ENCODE data around the gene CRYBG3.

Gene CRYBG3

DNA sequence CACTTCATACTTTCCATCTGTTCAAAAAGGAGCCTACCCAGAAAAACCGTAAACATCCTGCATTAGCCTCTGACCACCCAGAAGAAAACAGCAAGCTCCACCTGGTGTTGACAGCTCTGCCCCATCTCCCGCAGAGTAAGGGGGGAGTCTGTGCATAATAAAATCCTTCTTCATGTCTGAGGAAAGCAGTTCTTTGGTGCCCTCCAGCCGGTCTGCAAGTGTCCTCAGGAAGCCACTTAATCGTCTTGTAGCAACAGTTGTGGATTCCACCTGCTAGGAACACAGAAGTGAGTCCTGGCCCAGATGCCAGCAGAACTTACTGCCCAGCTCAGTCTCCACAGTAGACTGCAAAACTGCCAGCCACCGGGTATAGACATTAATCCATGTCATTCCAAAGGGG is 127.9 kb downstream of the CRYBG3 start:
- no peak for DNase-seq

- no peak for DNase-seq
Measured at GRCh38 chr3:97950360-97950759, 128.5 kb downstream of the CRYBG3 start.

GRCh38 chr3:97952280-97952679 is 130.5 kb downstream of the CRYBG3 start:
- DNase-seq = peak in 1 of 2 donors; percentile 43

DNA sequence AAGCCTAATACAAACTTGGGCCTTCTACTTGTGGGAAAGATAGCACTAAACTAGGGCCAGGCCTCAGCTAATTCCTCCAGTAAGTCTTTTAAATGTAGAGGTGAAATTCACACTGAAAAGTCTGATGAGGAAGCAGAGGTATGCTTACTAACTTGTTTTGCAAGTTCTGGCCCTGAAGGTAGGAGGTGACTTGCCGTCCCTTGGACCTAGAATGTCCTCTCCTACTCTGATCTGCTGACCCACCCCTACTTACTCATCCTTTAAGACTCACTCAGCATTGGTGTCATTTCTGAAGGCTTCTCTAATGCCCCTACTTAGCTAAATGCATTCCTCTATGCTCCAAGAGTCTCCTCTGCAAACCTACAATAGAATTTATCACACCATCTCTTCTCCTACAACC is 131.1 kb downstream of the CRYBG3 start:
- no peak for DNase-seq

DNA sequence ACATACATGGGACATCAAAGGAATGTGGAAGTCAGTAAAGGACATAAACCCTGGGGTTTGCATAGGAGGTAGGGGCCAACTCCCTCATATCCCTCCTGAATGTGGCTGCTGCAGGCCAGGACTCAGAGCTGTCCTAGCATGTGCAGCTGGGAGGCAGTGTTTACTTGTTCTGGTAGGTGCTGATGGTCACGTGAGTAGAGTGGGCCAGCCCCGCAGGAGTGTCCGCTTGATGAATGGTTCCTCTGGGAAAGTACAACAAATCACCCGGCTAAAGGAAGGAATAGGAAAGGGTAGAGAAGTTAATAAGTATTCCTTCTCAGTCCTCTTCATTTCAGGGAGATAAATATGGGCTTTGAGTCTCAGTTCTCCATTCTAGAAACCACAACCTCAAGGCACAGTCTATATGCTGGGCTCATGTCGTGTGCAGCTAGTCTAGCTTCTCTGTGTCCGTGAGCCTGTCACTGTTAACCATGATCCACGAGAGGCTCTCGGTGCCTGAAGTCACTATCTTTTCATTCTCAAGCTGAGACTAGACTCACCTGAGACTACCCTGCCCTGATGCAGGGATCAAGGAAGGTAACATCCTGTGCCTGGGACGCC is 132.5 kb downstream of the CRYBG3 start:
- no peak for DNase-seq

- no peak for DNase-seq
Measured at GRCh38 chr3:97956051-97956450, 134.2 kb downstream of the CRYBG3 start.

DNA sequence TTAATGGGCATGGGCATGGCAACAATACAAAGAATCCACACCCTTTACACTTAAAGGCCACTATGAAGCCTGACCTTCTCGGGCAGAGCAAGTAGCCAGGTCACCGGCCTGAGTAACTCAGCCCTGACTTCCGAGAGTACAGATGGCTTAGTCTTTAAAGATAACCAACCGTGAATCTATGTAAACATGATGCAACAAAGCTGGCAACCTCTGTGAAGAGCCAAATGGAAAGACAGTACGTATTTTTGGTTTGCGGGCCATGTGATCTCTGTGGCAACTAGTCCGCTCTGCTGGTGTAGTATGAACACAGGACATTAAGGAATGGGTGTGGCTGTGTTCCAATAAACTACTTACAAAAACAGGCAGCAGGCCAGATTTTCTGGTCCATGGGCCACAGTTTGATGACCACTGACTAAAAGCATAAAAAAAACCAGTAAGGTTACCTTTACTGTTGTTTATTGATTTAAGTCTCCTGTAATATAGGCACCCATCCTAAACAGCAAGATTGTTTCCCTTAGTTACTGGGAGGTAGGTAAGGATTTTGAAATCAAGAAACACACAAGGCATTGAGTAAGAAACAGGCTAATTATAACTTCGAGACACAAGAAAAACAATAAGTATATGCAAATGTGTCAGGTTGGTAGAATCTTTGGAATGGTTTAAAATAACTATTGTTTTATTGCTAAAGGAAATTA is 136.0 kb downstream of the CRYBG3 start:
- DNase-seq = peak in 1 of 2 donors; percentile 10

DNA sequence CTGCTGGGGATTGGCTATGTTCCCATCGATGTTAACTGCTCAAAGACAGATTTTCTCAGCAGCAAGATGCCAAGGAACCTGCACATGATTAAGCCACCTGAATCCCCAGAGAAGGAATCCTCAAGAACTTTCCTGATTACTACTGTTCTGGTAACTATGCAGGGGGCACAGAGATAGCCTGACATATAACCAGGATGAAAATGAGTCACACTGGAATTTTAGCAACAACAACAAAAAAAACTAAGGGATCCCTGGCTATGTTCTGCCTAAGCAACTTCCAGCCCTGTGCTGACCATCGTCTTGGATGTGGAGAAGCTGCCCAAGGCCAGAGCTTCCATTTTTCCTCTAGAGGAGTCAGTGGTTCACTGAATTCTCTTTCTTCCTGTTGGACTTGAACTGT is 136.6 kb downstream of the CRYBG3 start:
- DNase-seq = no peak

GRCh38 chr3:97958796-97959195 is 137.0 kb downstream of the CRYBG3 start:
- no peak for DNase-seq

- DNase-seq = no peak
Measured at GRCh38 chr3:97959872-97960271, 138.1 kb downstream of the CRYBG3 start.

GRCh38 chr3:97960551-97960950 is 138.7 kb downstream of the CRYBG3 start:
- DNase-seq = no peak

DNA sequence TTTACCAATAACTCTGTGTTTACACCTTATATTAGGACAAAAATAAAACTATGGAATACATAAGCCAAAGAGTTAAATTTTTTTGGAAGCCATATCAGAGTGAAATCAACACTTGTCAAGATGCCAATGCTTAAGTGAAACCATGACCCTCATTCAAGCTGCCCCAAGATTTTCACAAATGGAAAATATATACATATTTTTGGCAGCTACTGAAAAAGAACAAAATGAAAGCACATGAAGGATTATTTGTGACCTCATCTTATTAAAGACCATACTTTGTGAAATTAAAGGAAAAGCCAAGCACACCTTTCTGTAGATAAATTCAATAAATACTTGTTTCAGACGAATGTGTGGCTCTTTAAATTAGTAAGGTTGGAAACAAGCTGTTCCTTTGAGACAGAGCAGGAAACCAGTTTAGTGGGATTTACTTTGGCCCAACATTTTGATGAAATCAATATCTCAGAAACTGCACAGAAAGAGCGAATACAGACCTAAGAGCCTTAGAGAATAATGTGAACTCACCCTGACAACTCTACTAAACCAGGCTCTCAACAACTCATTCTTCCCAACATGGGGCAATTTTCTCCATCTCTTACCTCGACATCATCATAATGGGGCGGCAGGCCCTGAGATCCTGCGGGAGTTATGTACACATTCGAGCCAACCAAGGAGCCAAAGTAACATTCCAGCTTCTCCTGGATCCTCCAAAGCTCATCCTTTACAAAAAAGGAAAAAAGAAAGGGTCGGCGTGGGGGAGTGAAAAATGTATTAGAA is 139.4 kb downstream of the CRYBG3 start:
- DNase-seq = no peak

DNA sequence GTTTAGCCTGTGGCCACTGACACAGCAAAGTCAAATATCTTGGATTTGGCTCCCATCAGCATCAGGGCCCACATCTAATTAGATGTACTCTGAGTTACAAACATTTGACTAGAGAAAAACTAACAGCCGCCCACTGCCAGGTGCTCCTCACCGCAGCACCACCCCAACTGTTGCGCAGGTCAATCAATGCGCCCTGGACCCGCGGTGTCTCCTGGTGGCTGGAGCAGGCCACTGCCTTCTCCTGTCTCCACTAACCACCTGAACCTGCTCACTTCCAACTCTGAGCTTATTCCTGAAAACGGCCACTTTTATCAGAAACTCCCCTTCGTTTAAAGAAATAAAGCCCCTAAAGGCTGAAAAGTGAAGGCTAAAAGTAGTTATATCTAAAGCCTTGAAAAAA is 146.2 kb downstream of the CRYBG3 start:
- DNase-seq = no peak

- no peak for DNase-seq
Measured at GRCh38 chr3:97968376-97968775, 146.6 kb downstream of the CRYBG3 start.

GRCh38 chr3:97969541-97969940 is 147.7 kb downstream of the CRYBG3 start:
- DNase-seq = no peak

- no peak for DNase-seq
Measured at GRCh38 chr3:97970156-97970555, 148.3 kb downstream of the CRYBG3 start.

DNA sequence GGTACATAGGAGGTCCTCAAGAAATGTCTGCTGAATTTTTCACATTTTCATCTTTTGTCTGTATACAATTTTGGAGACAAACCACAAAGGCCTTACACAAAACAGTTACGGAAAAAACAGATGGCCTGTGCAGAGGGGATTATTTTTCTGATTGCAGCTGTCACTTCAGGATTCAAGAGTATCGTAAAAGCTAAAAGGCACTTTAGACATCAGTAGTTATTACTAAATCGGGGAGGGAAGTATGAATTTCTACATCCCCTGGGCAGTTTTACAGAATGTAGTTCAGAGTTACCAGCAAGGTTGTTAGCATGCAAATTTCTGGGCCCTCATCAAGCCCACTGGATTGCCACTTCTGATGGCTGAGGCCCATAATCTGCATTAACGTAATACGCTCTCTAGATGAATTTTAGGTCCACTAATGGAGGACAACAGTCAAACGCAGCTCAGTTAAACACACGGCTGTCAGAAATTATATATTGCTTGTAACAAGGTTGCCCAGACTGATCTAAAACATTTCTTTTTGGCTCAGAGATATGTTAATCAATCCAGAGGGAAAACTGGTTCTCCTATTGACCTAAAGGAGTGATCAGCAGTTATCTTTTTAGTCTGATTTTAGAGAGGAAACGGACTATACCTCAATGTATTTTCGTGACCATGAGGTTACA is 149.3 kb downstream of the CRYBG3 start:
- no peak for DNase-seq

DNA sequence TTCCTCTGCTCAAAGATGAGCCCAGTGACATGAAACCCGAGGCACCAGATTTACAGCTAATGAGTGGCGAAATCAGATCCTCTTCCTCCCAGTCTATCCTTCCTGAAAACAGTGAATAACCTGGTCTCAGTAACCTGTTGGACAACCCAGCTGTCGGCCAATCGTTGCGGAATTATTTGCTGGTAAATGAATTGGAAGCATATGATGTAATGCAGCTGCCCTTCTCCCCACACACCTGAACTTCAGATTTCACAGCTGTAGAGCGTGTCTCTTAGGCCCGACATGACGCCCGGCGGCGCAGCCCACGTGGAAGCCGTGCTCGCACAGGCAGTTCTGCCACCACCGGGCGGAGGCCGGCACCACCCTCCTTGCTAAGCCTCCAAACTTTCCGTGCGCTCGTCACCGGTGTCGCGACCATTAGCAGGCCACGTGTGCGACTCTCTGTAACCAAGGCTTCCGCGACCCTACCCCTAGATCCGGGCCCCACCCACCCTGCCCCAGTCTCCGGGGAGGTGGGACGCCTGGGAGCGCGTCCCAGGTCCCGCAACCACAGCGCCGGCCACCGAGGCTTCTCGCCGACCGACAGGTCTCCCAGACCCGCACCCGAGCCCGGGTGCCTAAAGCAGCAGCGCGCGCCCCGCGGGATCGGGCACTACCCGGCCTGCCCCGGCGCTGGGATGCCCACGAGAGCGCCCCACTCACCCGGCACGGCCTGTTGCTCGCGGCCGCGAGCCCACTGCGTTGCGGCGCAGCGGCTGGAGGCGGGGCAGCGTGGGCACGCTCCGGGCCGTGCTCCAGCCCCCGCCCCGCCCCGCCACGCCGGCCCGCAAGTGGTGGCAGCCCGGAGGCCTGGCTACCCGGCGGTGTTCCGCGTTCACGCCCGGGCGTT is 150.1 kb downstream of the CRYBG3 start, which contains the start of gene RIOX2:
Gene RIOX2, minus strand, starts transcription at position 753 of the 889 bp plus-strand sequence. CDS start 4,838 bp downstream, outside the sequence.
- peak; percentile 76 for DNase-seq

GRCh38 chr3:97972976-97973375 is 151.2 kb downstream of the CRYBG3 start:
- no peak for DNase-seq

DNA sequence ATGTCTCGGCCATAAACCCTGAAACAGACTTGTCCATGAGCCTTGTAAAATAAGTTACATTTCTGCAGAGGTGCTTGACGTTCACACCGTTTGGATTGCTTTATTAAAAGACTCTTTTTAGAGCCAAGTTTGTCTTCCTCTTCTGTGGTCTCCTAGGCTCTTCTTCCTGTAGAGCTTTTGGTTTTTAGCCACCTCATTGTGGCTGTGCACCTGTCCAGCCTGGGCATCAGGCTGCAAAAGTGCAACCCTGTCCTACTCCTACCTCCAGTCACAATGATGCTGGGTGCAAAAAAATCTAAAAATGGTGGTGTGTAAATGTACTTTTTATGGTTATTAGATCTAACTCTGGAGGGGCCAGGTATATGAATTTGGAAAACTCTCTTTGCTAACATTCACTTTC is 153.2 kb downstream of the CRYBG3 start:
- no peak for DNase-seq

GRCh38 chr3:97975466-97975865 is 153.7 kb downstream of the CRYBG3 start:
- no peak for DNase-seq

DNA sequence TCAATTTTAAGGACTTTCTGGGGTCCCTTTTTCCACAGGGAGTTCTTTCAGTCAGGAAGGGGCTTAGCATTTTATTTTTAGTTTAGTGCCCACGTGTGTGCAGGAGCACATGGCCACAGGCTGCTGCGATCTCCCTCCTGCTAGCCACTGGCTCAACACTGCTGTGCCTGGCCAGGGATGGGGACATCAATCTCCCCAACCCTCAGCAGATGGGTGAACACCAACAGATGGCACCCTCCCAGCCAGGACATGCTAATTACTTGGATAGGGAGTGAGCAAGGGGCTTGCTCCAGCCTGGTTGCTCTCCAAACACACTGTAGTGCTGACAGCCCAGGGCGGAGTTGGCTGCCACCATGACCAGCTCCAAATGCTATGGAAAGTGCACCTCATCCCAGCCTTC is 157.8 kb downstream of the CRYBG3 start:
- DNase-seq = no peak
